Neuronal stem cell (in vitro differentiated cells): ENCODE measurements around the gene SLIT3.

Experiments
- DNase-seq: peaks from one replicate; pipeline ENCODE4 v3.0.0-alpha.2; 2013; ENCODE audit warnings: low spot score
- H2AFZ ChIP-seq: one replicate; pipeline ENCODE4 v1.6.1; 2013; ENCODE audit warnings: mild to moderate bottlenecking, low read length, inconsistent platforms
- H2AK5ac ChIP-seq: 2 replicates; pipeline ENCODE4 v1.6.1; 2013; ENCODE audit warnings: low read depth, mild to moderate bottlenecking, inconsistent platforms, low read length, moderate library complexity, mixed read lengths
- H2BK120ac ChIP-seq: 2 replicates; pipeline ENCODE4 v1.6.1; 2013; ENCODE audit warnings: low read depth, mild to moderate bottlenecking, inconsistent platforms, low read length, moderate library complexity, mixed read lengths
- H2BK12ac ChIP-seq: one replicate; pipeline ENCODE4 v1.6.1; 2013; ENCODE audit warnings: low read length, inconsistent platforms
- H2BK15ac ChIP-seq: 2 replicates; pipeline ENCODE4 v1.6.1; 2013; ENCODE audit warnings: mild to moderate bottlenecking, low read length, inconsistent platforms, mixed read lengths
- H2BK5ac ChIP-seq: one replicate; pipeline ENCODE4 v1.6.1; 2013; ENCODE audit warnings: inconsistent platforms, mild to moderate bottlenecking, low read length, moderate library complexity
- H3K14ac ChIP-seq: one replicate; pipeline ENCODE4 v1.6.1; 2013; ENCODE audit warnings: low read length, inconsistent platforms
- H3K18ac ChIP-seq: 2 replicates; pipeline ENCODE4 v1.6.1; 2013; ENCODE audit warnings: low read length, inconsistent platforms
- H3K23ac ChIP-seq: 2 replicates; pipeline ENCODE4 v1.6.1; 2013; ENCODE audit warnings: low read depth, mild to moderate bottlenecking, mixed read lengths, low read length, inconsistent platforms; ENCODE audit not compliant: poor library complexity
- H3K27ac ChIP-seq: replicated peaks from 3 replicates; pipeline ENCODE4 v1.5.1; 2013; ENCODE audit warnings: low read length, inconsistent platforms
- H3K27me3 ChIP-seq, 3 experiments: 2 replicates each; pipeline ENCODE4 v1.6.1; 2013; ENCODE audit warnings: low read length in 3 of 3, mild to moderate bottlenecking in 2 of 3, inconsistent platforms in 1 of 3, low read depth in 1 of 3, mixed read lengths in 1 of 3, moderate library complexity in 1 of 3; ENCODE audit not compliant: control insufficient read depth in 3 of 3, insufficient read depth in 3 of 3
- H3K36me3 ChIP-seq, 2 donors: replicated peaks in 1 of 2; 2 replicates each; pipeline ENCODE4 v1.6.1; 2013; ENCODE audit warnings: low read length in 2 of 2; ENCODE audit not compliant: control insufficient read depth in 2 of 2, insufficient read depth in 2 of 2
- H3K4ac ChIP-seq: 2 replicates; pipeline ENCODE4 v1.6.1; 2013; ENCODE audit warnings: inconsistent platforms, mild to moderate bottlenecking, low read length, moderate library complexity
- H3K4me1 ChIP-seq, 2 donors: 1 replicate in 1 of 2; 2 replicates in 1 of 2; pipeline ENCODE4 v1.6.1; 2013; ENCODE audit warnings: low read length in 2 of 2, low read depth in 1 of 2; ENCODE audit not compliant: control insufficient read depth in 2 of 2, insufficient read depth in 1 of 2
- H3K4me2 ChIP-seq: one replicate; pipeline ENCODE4 v1.6.1; 2013; ENCODE audit warnings: mild to moderate bottlenecking, low read length, inconsistent platforms; ENCODE audit not compliant: insufficient read depth, poor library complexity, severe bottlenecking
- H3K4me3 ChIP-seq, 2 donors: 2 replicates each; pipeline ENCODE4 v1.5.1; 2013; ENCODE audit warnings: low read length in 2 of 2, mild to moderate bottlenecking in 2 of 2, inconsistent platforms in 1 of 2, moderate library complexity in 1 of 2
- H3K79me1 ChIP-seq: one replicate; pipeline ENCODE4 v1.6.1; 2013; ENCODE audit warnings: low read depth, mild to moderate bottlenecking, inconsistent platforms, low read length, moderate library complexity
- H3K9ac ChIP-seq: one replicate; pipeline ENCODE4 v1.6.1; 2013; ENCODE audit warnings: mild to moderate bottlenecking, low read depth, low read length, inconsistent platforms; ENCODE audit not compliant: poor library complexity
- H3K9me3 ChIP-seq, 2 donors: replicated peaks in 1 of 2; 2 replicates each; pipeline versions ENCODE3 to v1.6.1; 2013; ENCODE audit warnings: low read length in 2 of 2, mild to moderate bottlenecking in 2 of 2, inconsistent platforms in 1 of 2, low read depth in 1 of 2, mixed read lengths in 1 of 2, moderate library complexity in 1 of 2; ENCODE audit not compliant: control insufficient read depth in 2 of 2, insufficient read depth in 1 of 2
- H4K8ac ChIP-seq: one replicate; pipeline ENCODE4 v1.6.1; 2013; ENCODE audit warnings: low read depth, mild to moderate bottlenecking, inconsistent platforms, low read length, moderate library complexity
- H4K91ac ChIP-seq: one replicate; pipeline ENCODE4 v1.6.1; 2013; ENCODE audit warnings: low read length, low read depth, mild to moderate bottlenecking, inconsistent platforms; ENCODE audit not compliant: poor library complexity
- WGBS, 2 donors: extraction: QIAGEN DNeasy Blood & Tissue Kit; methylation state at CpG; one replicate each; pipeline ENCODE4 v1.1.7; 2013; ENCODE audit warnings: missing lambda C conversion rate in 2 of 2, mixed read lengths in 1 of 2; ENCODE audit not compliant: insufficient read length in 2 of 2, insufficient replicate concordance in 1 of 2; ENCODE audit errors: extremely low coverage in 2 of 2; 5-methylcytosine and 5-hydroxymethylcytosine counted together

Gene SLIT3

DNA sequence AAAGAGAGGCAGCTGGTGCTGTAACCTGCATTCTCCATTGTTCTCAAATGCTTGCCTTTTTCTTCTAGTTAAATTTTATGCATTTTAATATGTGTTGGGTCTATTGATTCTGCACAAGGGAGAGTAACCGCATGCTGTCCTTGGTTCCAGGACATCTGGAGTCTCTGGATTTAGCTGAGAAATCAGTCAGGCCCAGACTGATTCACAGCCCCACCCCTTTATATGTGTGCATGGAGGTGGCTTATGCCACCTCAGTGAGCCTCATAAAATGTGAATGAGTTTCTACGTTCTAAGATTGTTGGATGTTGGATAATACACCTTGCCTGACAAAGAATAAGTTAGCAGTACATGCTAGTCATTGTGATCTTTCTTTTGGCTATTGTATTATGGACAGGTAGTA is 611.7 kb downstream of the SLIT3 start:
- Histone ChIP-seq H3K4me3 (no peak overlapping the region), H4K8ac (no peak overlapping the region), H3K14ac (no peak overlapping the region), H2BK15ac (no peak overlapping the region), H3K36me3 (no peaks in the 10 kb centered on the region), H3K27ac (no peak overlapping the region), H2BK12ac (no peak overlapping the region), H2BK120ac (no peak overlapping the region), H3K79me1 (no peaks in the 10 kb centered on the region), H3K27me3 (no peaks in the 10 kb centered on the region), H3K23ac (no peak overlapping the region), H3K4me1 (no peaks in the 10 kb centered on the region), H3K18ac (no peak overlapping the region), H2AK5ac (no peak overlapping the region), H3K9me3 (no peaks in the 10 kb centered on the region), H2BK5ac (no peak overlapping the region), H3K9ac (no peak overlapping the region), H2AFZ (no peak overlapping the region), H4K91ac (no peak overlapping the region), H3K4me2 (no peak overlapping the region), H3K4ac (no peak overlapping the region)
- DNase-seq = no peak
- WGBS, 2 donors = no CpG with 5 or more reads among the region's 2 CpGs

DNA sequence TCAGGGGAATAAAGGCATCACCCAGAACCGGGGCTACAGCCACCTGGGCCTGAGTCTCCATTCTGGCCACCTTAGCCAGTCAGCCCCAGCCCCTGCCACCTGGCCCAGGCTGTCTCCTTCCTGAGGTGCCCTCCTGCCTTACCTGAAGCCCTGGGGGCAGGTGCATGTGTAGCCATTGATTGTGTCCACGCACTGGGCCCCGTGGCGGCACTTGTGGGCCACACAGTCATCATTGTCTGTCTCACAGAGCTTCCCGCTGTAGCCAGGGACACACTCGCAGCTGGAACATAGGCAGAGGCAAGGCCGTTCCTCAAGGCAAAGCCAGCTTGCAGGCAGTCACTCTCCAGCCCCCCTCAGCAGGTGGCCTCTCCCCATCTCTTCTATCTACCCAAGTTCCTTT is 614.1 kb downstream of the SLIT3 start:
- no peak overlapping the region for H2BK12ac ChIP-seq
- WGBS, 2 donors = no CpG with 5 or more reads among the region's 7 CpGs
- no peak overlapping the region for H2BK15ac ChIP-seq
- no peak overlapping the region for H4K8ac ChIP-seq
- peak overlapping the region; percentile 45 for H3K23ac ChIP-seq
- peak overlapping the region; percentile 10 for H3K14ac ChIP-seq
- no peak overlapping the region for H3K4ac ChIP-seq
- no peaks in the 10 kb centered on the region for H3K4me1 ChIP-seq
- no peak overlapping the region for H2AK5ac ChIP-seq
- no peaks in the 10 kb centered on the region for H3K36me3 ChIP-seq
- no peak overlapping the region for H3K9ac ChIP-seq
- no peak overlapping the region for H4K91ac ChIP-seq
- H2BK5ac ChIP-seq = no peak overlapping the region
- H3K27me3 ChIP-seq = no peaks in the 10 kb centered on the region
- no peak overlapping the region for H2AFZ ChIP-seq
- no peak overlapping the region for H3K4me3 ChIP-seq
- no peak overlapping the region for H3K18ac ChIP-seq
- H3K27ac ChIP-seq = no peak overlapping the region
- H3K9me3 ChIP-seq = no peaks in the 10 kb centered on the region
- H3K4me2 ChIP-seq = no peak overlapping the region
- no peak for DNase-seq
- H3K79me1 ChIP-seq = no peaks in the 10 kb centered on the region
- H2BK120ac ChIP-seq = no peak overlapping the region

DNA sequence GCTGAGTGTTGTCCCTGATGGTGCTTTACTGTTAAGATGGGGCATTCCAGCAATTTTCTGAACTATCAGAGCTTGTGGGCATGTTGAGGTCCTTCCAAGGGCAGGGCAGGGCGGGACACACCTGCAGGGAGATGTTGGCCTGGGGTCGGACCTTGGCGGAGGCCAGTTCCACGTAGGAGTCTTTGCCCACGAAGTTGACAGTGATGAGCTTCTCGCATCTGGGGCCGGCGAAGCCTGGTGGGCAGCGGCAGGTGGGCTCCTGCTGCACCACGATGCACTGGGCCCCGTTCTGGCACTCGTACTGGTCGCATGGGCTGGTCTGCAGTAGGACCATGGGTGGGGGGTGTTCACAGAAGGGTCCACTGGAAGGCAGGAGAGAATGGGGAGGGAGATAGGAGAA is 615.4 kb downstream of the SLIT3 start:
- WGBS, 2 donors = no CpG with 5 or more reads among the region's 13 CpGs

DNA sequence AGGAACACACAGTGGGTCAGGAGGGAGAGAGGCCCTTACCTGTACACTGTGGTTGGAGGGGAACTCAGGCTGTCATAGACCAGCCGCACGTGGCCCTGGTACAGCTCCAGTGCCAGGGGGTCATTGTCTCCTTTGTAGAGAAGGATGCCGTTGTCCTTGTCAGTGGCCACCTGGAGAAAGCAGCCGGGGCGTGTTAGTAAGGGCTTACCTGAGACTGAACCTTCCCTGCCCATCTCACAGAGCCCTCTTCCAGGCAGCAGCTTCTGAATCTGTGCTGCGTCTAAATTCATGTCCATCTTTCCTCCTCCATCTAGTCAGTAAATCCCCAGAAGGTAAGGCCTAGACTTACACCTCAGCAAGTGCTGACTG is 617.0 kb downstream of the SLIT3 start:
- H2BK12ac ChIP-seq = no peak overlapping the region
- WGBS, 2 donors = no CpG with 5 or more reads among the region's 6 CpGs
- H3K36me3 ChIP-seq = no peaks in the 10 kb centered on the region

More for the DNA sequence above, 615.4 kb downstream of the SLIT3 start:
- H2BK12ac ChIP-seq = no peak overlapping the region
- H3K14ac ChIP-seq = no peak overlapping the region
- H3K23ac ChIP-seq = peak overlapping the region; percentile 32
- no peak for DNase-seq
- no peaks in the 10 kb centered on the region for H3K27me3 ChIP-seq
- H3K79me1 ChIP-seq = no peaks in the 10 kb centered on the region
- H3K4me1 ChIP-seq = no peaks in the 10 kb centered on the region
- H3K18ac ChIP-seq = peak overlapping the region; percentile 52
- H2BK5ac ChIP-seq = no peak overlapping the region
- no peak overlapping the region for H2BK120ac ChIP-seq
- no peak overlapping the region for H2BK15ac ChIP-seq
- H4K8ac ChIP-seq = no peak overlapping the region
- no peaks in the 10 kb centered on the region for H3K9me3 ChIP-seq
- no peak overlapping the region for H4K91ac ChIP-seq
- H3K4me2 ChIP-seq = no peak overlapping the region
- no peak overlapping the region for H3K27ac ChIP-seq
- no peak overlapping the region for H2AFZ ChIP-seq
- no peak overlapping the region for H3K4me3 ChIP-seq
- H3K4ac ChIP-seq = no peak overlapping the region
- H3K36me3 ChIP-seq = no peaks in the 10 kb centered on the region
- H2AK5ac ChIP-seq = peak overlapping the region; percentile 76
- H3K9ac ChIP-seq = no peak overlapping the region

More for the DNA sequence above, 617.0 kb downstream of the SLIT3 start:
- H3K18ac ChIP-seq = peak overlapping the region; percentile 15
- H3K4me1 ChIP-seq = no peaks in the 10 kb centered on the region
- no peaks in the 10 kb centered on the region for H3K79me1 ChIP-seq
- no peak overlapping the region for H3K23ac ChIP-seq
- no peak overlapping the region for H4K91ac ChIP-seq
- no peak overlapping the region for H4K8ac ChIP-seq
- no peak for DNase-seq
- H3K4me2 ChIP-seq = no peak overlapping the region
- no peak overlapping the region for H2BK120ac ChIP-seq
- H3K14ac ChIP-seq = no peak overlapping the region
- H2AK5ac ChIP-seq = no peak overlapping the region
- H3K27ac ChIP-seq = no peak overlapping the region
- no peak overlapping the region for H2AFZ ChIP-seq
- no peak overlapping the region for H3K4ac ChIP-seq
- no peaks in the 10 kb centered on the region for H3K27me3 ChIP-seq
- no peak overlapping the region for H3K4me3 ChIP-seq
- H2BK15ac ChIP-seq = no peak overlapping the region
- peak overlapping the region; percentile 1 for H3K9ac ChIP-seq
- H2BK5ac ChIP-seq = no peak overlapping the region
- no peaks in the 10 kb centered on the region for H3K9me3 ChIP-seq
